Fibroblast of lung (primary cell): Measurements from ENCODE around the gene HSD17B8.

Experiments
- CTCF ChIP-seq, 2 donors: IDR thresholded peaks in 1 of 2; conservative IDR thresholded peaks in 1 of 2; 1 replicate in 1 of 2; 2 replicates in 1 of 2; pipeline ENCODE4 v1.5.1; 2011 to 2012; ENCODE audit warnings: low read length in 2 of 2, control low read depth in 1 of 2, inconsistent platforms in 1 of 2, low read depth in 1 of 2, mild to moderate bottlenecking in 1 of 2
- EZH2 ChIP-seq: IDR thresholded peaks from 2 replicates; pipeline ENCODE4 v1.5.1; 2012; ENCODE audit warnings: low read length, control low read depth, mild to moderate bottlenecking; ENCODE audit errors: missing control alignments

GRCh38 chr6:33250731-33251130, 46.3 kb downstream of the HSD17B8 start:
- no peak for TF ChIP-seq CTCF (conservative IDR thresholded peaks at IDR 0.05 in 1 of 2, IDR thresholded peaks at IDR 0.05 in 1 of 2; ENCODE audit: low read depth in 1 of 2, low read length in 2 of 2)
- no peak for TF ChIP-seq EZH2
